Gastrocnemius medialis (tissue), 4 donors: ENCODE results near the gene PLPP4. TPM values are rescaled to one million over a fixed set of nuclear protein-coding genes. Genes with fewer than 3 reads are reported as not detected.

Source experiments
- ATAC-seq, 2 donors: fragments of 150-250 bp; one replicate each; pipeline ENCODE4 v1.9.1; 2016
- DNase-seq, 2 donors: peaks; one replicate each; pipeline ENCODE4 v3.0.0-alpha.2; 2019
- H3K27ac ChIP-seq, 4 donors: fragments of 200-600 bp; sonication (generic); 1 replicate in 1 of 4; 2 replicates in 3 of 4; pipeline ENCODE4 v1.5.1; 2016 to 2018; ENCODE audit warnings: mild to moderate bottlenecking in 2 of 4, moderate library complexity in 1 of 4
- H3K27me3 ChIP-seq, 3 donors: fragments of 200-600 bp; sonication (generic) in 2 of 3; 1 replicate in 1 of 3; 2 replicates in 2 of 3; pipeline versions ENCODE4 v1.5.1 to v1.6.0; 2016 to 2019; ENCODE audit warnings: mild to moderate bottlenecking in 1 of 3, moderate library complexity in 1 of 3
- H3K36me3 ChIP-seq, 2 donors: fragments of 200-600 bp; sonication (generic) in 1 of 2; one replicate each; pipeline ENCODE4 v1.5.1; 2017 to 2018
- H3K4me1 ChIP-seq, 2 donors: fragments of 200-600 bp; sonication (generic) in 1 of 2; one replicate each; pipeline ENCODE4 v1.5.1; 2016 to 2017; ENCODE audit warnings: mild to moderate bottlenecking in 2 of 2
- H3K4me3 ChIP-seq, 4 donors: fragments of 200-600 bp; sonication (generic) in 3 of 4; 1 replicate in 1 of 4; 2 replicates in 3 of 4; pipeline ENCODE4 v1.5.1; 2016 to 2019; ENCODE audit warnings: mild to moderate bottlenecking in 2 of 4
- H3K9me3 ChIP-seq, 3 donors: fragments of 200-600 bp; sonication (generic) in 2 of 3; 1 replicate in 1 of 3; 2 replicates in 2 of 3; pipeline ENCODE4 v1.5.1; 2016 to 2019
- POLR2A ChIP-seq, 2 donors: fragments of 450-650 bp; IDR thresholded peaks; one replicate each; pipeline ENCODE4 v1.6.1; 2017; ENCODE audit warnings: antibody characterized with exemption in 2 of 2, mild to moderate bottlenecking in 2 of 2, moderate library complexity in 2 of 2
- in situ Hi-C, 4 donors: fragments of 200-750 bp; cut with MboI; loops; one replicate each; pipeline versions ENCODE4 v1.15.0 to v1.8.0; 2017; ENCODE audit warnings: low sequenced_read_pairs in 4 of 4
- intact Hi-C: fragments of 100-400 bp; cut with DNase I; formaldehyde crosslinking; loops from one replicate; pipeline ENCODE4 v1.15.1; 2023; ENCODE audit warnings: low total_unique reads
- total RNA-seq, 4 donors: library from RNA; depleted of rRNA; stranded (reverse); fragments of >200 nt; gene quantifications; one replicate each; pipeline versions ENCODE4 v1.1.0 to v1.2.3, GENCODE V29; 2016
- TF ChIP-seq, protein P1 (sequence below), 5 experiments: fragments of 450-650 bp in 3 of 5; fragments of 200-600 bp in 2 of 5; sonication (generic) in 2 of 5; IDR thresholded peaks in 4 of 5; conservative IDR thresholded peaks in 1 of 5; 1 replicate in 4 of 5; 2 replicates in 1 of 5; pipeline ENCODE4 v1.5.1; 2016 to 2019; ENCODE audit warnings: antibody characterized with exemption in 5 of 5, mild to moderate bottlenecking in 3 of 5, moderate library complexity in 3 of 5

Gene PLPP4
- total RNA-seq, 4 donors from 2014 or later, result not detected

DNA sequence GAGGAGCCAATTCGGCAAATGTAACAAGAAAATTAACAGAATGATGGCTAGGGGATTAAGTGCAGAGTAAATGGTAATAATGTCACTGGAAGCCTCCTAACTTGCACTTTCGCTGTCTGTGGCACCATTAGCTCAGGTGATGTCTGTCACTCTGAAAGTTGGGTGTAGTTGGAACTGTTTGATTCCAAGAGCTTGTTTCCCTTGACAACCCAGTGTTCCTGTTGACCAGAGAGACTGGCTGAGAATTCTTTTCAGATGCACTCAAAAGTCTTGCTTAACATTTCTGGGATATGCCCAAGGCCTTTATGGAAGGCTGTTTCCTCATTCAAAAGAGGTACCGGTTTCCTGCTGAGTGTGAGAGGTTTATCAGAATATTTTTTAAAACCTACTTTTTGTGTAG is 49.6 kb downstream of the PLPP4 start:
- TF ChIP-seq POLR2A (IDR thresholded peaks at IDR 0.05), result no peak
- TF ChIP-seq, protein P1, sequence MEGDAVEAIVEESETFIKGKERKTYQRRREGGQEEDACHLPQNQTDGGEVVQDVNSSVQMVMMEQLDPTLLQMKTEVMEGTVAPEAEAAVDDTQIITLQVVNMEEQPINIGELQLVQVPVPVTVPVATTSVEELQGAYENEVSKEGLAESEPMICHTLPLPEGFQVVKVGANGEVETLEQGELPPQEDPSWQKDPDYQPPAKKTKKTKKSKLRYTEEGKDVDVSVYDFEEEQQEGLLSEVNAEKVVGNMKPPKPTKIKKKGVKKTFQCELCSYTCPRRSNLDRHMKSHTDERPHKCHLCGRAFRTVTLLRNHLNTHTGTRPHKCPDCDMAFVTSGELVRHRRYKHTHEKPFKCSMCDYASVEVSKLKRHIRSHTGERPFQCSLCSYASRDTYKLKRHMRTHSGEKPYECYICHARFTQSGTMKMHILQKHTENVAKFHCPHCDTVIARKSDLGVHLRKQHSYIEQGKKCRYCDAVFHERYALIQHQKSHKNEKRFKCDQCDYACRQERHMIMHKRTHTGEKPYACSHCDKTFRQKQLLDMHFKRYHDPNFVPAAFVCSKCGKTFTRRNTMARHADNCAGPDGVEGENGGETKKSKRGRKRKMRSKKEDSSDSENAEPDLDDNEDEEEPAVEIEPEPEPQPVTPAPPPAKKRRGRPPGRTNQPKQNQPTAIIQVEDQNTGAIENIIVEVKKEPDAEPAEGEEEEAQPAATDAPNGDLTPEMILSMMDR (IDR thresholded peaks at IDR 0.05 in 4 of 5, conservative IDR thresholded peaks at IDR 0.05 in 1 of 5), result no peak
- Histone ChIP-seq H3K4me3 (no peak overlapping the region), H3K9me3 (no peaks in the 10 kb centered on the region), H3K36me3 (no peaks in the 10 kb centered on the region), H3K27ac (no peak overlapping the region), H3K4me1 (no peaks in the 10 kb centered on the region), H3K27me3 (no peaks in the 10 kb centered on the region)
- ATAC-seq, result no peak
- in situ Hi-C loops, result no loop called here
- intact Hi-C loops, result no loop called here
- DNase-seq, result no peak

DNA sequence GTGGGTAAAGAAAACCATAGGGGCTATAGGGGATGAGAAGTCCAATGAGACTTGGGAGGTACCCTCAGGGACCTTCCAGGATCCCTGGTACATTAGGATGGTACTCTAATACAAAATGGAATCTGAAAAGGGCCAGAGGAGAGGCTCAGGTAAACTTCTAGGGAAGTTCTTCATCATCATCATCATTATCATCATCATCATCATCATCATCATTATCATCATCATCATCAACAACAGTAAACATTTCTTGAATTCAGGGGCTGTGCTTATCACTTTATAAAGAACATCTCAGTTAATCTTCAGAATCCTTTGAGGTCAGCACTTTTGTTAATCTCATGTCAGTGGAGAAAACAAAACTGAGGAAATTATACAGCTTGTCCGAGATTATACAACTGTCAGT is 50.1 kb downstream of the PLPP4 start:
- H3K27ac ChIP-seq, result no peak overlapping the region
- in situ Hi-C loops (no loop called here), intact Hi-C loops (no loop called here)
- no peaks in the 10 kb centered on the region for H3K4me1 ChIP-seq
- DNase-seq, result no peak
- H3K27me3 ChIP-seq, result no peaks in the 10 kb centered on the region
- H3K9me3 ChIP-seq, result no peaks in the 10 kb centered on the region
- ATAC-seq, result no peak
- no peak overlapping the region for H3K4me3 ChIP-seq
- no peaks in the 10 kb centered on the region for H3K36me3 ChIP-seq
- TF ChIP-seq, protein P1 (IDR thresholded peaks at IDR 0.05 in 4 of 5, conservative IDR thresholded peaks at IDR 0.05 in 1 of 5), result no peak
- no peak for TF ChIP-seq POLR2A (IDR thresholded peaks at IDR 0.05)

DNA sequence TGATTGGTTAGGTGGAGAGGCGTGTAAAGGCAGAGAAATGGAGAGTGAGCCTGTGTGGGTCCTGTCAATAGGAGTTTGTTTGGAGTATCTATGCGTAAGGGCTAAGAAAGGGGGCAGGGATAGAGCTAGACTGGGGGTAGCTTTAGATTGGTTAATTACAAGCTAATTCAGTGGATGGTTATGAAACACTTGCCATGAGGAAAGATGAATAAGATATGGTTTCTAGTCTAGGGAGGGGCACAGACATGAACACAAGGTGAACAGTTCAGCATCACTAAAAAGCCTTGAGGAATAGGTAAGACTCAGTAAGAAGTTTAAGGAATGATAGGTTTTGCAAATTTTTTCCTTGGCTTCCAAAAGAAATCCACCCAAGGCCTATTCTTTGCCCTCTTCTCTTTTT is 50.6 kb downstream of the PLPP4 start:
- TF ChIP-seq, protein P1 (IDR thresholded peaks at IDR 0.05 in 4 of 5, conservative IDR thresholded peaks at IDR 0.05 in 1 of 5), result no peak
- no peak for TF ChIP-seq POLR2A (IDR thresholded peaks at IDR 0.05)
- H3K27ac ChIP-seq, result no peak overlapping the region
- no peaks in the 10 kb centered on the region for H3K27me3 ChIP-seq
- in situ Hi-C loops (no loop called here), intact Hi-C loops (no loop called here)
- ATAC-seq, result no peak
- no peaks in the 10 kb centered on the region for H3K36me3 ChIP-seq
- H3K4me1 ChIP-seq, result no peaks in the 10 kb centered on the region
- no peak overlapping the region for H3K4me3 ChIP-seq
- H3K9me3 ChIP-seq, result no peaks in the 10 kb centered on the region
- DNase-seq, result no peak

DNA sequence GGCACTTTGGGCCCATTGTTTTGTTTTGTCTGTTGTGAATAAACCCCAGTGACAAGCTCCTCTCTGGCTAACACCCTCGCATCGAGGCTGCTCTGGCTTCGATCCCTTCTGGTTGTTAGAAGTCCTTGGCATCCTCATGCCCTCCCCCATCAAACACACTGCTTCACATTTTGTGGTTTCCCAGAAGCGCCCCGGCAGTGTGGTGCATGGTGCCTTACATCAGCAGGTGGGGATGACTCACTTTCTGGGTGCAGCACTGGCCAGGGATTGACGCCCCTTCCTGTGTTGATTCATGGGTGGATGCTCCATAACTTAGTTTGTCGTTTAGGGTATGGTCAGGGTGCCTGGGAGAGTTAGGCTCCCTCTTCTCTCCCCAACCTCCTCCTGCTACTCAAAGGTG is 51.4 kb downstream of the PLPP4 start:
- Histone ChIP-seq H3K36me3 (no peaks in the 10 kb centered on the region), H3K27ac (no peak overlapping the region), H3K9me3 (no peaks in the 10 kb centered on the region), H3K27me3 (no peaks in the 10 kb centered on the region), H3K4me3 (no peak overlapping the region), H3K4me1 (no peaks in the 10 kb centered on the region)
- intact Hi-C loops (no loop called here), in situ Hi-C loops (no loop called here)
- no peak for DNase-seq
- ATAC-seq, result no peak
- no peak for TF ChIP-seq POLR2A (IDR thresholded peaks at IDR 0.05)
- TF ChIP-seq, protein P1 (IDR thresholded peaks at IDR 0.05 in 4 of 5, conservative IDR thresholded peaks at IDR 0.05 in 1 of 5), result no peak

DNA sequence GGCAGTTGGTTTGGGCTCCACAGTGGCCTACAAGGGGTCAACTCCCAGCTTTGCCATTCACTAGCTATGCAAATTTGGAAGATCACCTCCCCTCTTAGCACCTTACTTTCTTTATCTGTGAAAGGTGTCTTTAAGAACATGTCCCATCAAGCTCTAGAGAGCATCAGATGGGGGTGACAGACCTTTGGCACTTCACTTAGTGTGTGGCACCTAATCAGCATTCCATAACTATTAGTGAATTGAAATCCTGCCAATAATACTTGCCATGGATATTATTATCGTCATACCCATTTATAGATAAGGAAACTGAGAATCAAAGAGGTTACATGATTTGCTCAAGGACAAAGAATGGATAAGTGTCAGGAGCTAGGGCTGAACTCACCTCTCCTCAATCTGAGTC is 51.9 kb downstream of the PLPP4 start:
- Histone ChIP-seq H3K27ac (no peak overlapping the region), H3K4me1 (no peaks in the 10 kb centered on the region), H3K4me3 (no peak overlapping the region), H3K27me3 (no peaks in the 10 kb centered on the region), H3K9me3 (no peaks in the 10 kb centered on the region), H3K36me3 (no peaks in the 10 kb centered on the region)
- ATAC-seq (no peak), DNase-seq (no peak)
- in situ Hi-C loops (no loop called here), intact Hi-C loops (no loop called here)
- no peak for TF ChIP-seq POLR2A (IDR thresholded peaks at IDR 0.05)
- TF ChIP-seq, protein P1 (IDR thresholded peaks at IDR 0.05 in 4 of 5, conservative IDR thresholded peaks at IDR 0.05 in 1 of 5), result no peak
